Thyroid gland (tissue), 4 donors: ENCODE data around the gene ABI2.

Experiments used
- POLR2A ChIP-seq, 2 donors: fragments of 450-650 bp; IDR thresholded peaks; one replicate each; pipeline ENCODE4 v1.6.1; 2017; ENCODE audit warnings: antibody characterized with exemption in 2 of 2, mild to moderate bottlenecking in 2 of 2, moderate library complexity in 1 of 2
- TF ChIP-seq, protein P1 (sequence below), 6 experiments: fragments of 200-600 bp in 3 of 6; fragments of 450-650 bp in 3 of 6; sonication (generic) in 3 of 6; IDR thresholded peaks; one replicate each; pipeline ENCODE4 v1.5.1; 2016 to 2019; ENCODE audit warnings: antibody characterized with exemption in 6 of 6, mild to moderate bottlenecking in 2 of 6, inconsistent platforms in 1 of 6, moderate library complexity in 1 of 6

- no peak for TF ChIP-seq POLR2A (IDR thresholded peaks at IDR 0.05)
- TF ChIP-seq, protein P1, sequence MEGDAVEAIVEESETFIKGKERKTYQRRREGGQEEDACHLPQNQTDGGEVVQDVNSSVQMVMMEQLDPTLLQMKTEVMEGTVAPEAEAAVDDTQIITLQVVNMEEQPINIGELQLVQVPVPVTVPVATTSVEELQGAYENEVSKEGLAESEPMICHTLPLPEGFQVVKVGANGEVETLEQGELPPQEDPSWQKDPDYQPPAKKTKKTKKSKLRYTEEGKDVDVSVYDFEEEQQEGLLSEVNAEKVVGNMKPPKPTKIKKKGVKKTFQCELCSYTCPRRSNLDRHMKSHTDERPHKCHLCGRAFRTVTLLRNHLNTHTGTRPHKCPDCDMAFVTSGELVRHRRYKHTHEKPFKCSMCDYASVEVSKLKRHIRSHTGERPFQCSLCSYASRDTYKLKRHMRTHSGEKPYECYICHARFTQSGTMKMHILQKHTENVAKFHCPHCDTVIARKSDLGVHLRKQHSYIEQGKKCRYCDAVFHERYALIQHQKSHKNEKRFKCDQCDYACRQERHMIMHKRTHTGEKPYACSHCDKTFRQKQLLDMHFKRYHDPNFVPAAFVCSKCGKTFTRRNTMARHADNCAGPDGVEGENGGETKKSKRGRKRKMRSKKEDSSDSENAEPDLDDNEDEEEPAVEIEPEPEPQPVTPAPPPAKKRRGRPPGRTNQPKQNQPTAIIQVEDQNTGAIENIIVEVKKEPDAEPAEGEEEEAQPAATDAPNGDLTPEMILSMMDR (IDR thresholded peaks at IDR 0.05) = no peak
Observed at GRCh38 chr2:203450561-203450960, 122.4 kb downstream of the ABI2 start.
